NCI-H2196 (cell line): ENCODE measurements around the gene HOXA2.

Experiments used
- DNase-seq: peaks from one replicate; lab custom pipeline; 2025; ENCODE audit not compliant: unreplicated experiment; lab: John Stamatoyannopoulos, UW

Gene HOXA2

GRCh38 chr7:27126596-27127327 is 24.3 kb upstream of the HOXA2 start:
- no peak for DNase-seq

DNA sequence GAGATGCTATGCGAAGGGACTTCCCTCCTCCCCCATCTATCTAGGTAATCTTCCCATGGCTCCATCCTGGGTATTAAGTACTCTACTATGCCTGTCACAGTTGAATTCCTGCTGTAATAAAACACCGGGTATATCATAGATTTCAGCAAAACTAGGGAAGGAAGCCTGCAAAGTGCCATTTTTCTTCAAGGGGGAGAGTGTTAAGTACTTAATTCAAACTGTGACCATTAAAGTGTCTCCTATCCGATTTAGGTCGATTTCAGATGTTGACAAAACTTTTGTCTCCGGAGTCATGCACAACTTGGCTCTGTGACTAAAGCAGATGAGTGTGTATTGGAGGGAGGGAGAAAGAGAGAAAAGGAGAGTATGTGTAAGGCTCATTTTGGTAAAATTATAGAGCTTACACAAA is 23.5 kb upstream of the HOXA2 start:
- no peak for DNase-seq

DNA sequence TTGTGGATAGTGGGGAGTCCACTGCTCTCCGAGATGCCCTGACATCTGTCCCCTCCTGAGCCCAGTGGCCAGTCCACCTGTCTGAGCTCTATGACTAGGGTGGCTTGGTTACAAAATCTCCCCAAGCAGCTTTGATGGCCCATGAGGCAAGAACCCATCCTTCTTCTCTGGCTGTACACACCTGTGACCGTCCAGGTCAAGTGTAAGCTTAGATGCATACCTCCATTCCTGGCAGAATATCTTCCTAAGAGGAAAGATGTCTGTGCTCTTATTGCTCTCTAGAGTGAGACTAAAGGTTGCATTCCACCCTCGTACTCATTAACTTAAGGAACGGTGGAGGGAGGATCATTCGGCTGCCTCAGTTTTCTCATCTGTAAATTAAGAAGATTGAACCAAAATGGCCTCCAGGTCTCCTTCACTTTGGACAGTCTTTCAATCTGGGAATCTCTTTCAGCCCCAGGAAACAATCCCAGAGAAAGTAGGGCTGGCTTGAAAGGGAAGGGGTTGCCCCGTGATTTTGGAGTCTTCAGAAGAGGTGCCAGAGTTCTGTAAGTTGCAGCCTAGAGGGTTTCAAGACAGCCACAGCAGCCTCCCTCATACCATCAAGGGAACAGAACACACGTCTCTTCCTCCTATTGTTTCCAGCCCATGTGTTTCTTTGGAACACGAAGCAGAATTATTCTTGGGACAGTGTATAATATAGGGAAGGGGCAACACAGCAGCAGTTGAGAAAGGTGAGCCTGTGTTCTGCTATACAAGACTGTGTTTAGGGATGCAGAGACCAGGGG is 22.6 kb upstream of the HOXA2 start:
- no peak for DNase-seq

DNA sequence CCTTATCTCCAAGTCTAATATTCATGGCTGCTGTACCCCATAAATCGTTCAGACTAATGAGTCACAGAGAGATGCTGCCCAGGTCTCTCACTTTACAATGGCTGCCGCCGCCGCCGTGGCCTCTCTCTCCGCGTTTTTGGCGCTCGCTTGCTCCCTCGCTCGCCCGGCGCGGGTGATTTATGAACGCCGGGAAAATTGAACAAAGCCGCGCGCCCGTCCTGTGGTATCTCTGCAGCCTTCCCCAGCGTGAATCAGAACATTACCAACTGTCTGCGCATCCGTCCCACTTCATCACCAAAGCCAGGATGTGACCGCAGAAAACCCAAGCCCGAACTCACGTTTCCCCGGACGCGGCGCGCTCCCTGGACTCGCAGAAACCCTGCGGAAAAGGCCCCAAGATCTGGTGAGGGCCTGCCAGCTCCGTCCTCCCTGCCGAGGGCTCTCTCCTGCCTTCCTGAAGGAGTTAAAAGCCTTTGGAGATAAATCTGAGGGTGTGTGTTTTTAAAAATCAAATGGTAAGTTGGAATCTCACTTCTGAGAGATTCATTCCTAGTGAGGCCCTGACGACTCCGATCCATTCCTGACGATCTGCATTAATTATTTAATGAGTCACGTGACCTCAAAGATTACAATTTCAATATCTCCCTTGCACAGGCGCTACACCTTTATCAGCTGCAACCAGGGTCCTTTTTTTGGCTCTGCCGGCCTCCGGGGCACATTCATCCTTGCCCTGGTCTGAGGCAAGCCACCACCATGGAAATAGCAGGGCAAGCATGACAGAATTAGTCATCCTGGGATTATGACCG is 21.8 kb upstream of the HOXA2 start:
- DNase-seq, result no peak

DNA sequence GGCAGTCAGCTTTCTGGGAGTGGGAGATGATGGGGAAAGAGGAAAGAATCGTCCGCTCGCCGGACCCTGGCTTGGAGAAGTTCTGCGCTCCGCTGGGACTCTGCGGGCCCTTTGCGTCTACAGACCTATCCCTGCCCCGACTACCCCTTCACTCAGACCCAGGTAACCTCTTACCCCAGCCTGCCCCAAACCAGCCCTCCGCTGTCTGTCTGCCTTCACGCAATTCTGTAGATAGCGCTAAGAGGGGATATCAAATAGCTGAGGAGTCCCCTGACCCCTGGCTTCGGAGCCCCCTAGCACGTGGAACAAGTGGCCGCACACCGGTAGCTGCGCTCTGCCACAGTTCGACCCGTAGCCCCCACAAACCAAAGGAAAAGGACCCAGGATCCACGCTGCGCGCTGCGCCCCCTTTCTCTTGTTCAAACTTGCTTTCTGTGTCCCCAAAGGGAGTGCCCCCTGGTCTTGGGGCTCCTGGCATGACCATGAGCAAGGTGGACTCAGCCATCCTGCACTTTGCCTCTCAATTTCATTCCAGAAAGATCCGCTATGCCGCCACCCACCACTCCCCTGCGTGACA is 21.1 kb upstream of the HOXA2 start:
- DNase-seq, result no peak

GRCh38 chr7:27123007-27123476 is 20.6 kb upstream of the HOXA2 start:
- DNase-seq, result no peak

- no peak for DNase-seq
Observed at GRCh38 chr7:27122077-27122910, 19.8 kb upstream of the HOXA2 start.

DNA sequence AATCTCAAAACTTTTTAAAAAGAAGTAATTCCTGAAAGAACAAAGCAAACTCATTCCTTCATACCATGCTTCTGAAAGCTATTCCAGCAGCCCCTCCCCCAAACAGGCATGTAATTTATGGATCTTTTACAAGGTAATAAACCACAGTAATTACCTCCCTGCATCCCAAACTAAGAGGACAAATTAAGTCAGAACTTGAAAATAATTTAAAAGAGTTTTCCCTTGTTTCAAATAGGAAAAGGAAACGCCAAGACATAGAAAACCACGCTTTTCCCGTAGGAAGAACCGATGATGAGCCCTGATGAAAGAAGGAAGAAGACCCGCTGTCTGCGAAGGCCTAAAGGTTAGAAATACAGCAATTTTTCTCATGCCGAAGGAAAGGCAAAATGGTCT is 19.2 kb upstream of the HOXA2 start:
- DNase-seq, result no peak

DNA sequence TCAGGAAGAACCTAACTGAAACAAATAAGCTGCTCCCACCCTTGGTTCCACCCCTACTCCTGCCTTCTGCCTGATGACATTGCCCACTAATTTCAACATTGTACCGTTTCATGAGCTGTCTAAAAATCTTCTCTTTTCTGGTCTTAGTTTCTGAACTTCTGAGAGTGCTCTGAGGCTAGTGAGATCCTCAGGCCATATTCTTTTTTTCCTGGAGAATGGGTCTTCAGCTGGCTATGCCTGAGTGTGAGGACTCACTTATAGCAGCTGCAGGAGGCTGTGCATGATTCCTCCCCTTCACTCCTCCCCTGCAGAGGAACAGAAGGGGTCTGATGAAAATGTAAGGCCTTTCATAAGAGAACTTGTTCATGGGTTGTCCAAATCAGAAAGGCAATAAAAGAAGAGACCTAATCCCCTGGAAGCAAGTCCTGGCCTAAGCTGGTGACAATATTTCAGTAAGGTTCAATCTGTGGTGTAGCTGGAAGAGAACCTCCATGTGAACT is 17.0 kb upstream of the HOXA2 start:
- no peak for DNase-seq

- no peak for DNase-seq
Observed at GRCh38 chr7:27118580-27118979, 16.1 kb upstream of the HOXA2 start.

GRCh38 chr7:27117887-27118491 is 15.5 kb upstream of the HOXA2 start:
- no peak for DNase-seq

DNA sequence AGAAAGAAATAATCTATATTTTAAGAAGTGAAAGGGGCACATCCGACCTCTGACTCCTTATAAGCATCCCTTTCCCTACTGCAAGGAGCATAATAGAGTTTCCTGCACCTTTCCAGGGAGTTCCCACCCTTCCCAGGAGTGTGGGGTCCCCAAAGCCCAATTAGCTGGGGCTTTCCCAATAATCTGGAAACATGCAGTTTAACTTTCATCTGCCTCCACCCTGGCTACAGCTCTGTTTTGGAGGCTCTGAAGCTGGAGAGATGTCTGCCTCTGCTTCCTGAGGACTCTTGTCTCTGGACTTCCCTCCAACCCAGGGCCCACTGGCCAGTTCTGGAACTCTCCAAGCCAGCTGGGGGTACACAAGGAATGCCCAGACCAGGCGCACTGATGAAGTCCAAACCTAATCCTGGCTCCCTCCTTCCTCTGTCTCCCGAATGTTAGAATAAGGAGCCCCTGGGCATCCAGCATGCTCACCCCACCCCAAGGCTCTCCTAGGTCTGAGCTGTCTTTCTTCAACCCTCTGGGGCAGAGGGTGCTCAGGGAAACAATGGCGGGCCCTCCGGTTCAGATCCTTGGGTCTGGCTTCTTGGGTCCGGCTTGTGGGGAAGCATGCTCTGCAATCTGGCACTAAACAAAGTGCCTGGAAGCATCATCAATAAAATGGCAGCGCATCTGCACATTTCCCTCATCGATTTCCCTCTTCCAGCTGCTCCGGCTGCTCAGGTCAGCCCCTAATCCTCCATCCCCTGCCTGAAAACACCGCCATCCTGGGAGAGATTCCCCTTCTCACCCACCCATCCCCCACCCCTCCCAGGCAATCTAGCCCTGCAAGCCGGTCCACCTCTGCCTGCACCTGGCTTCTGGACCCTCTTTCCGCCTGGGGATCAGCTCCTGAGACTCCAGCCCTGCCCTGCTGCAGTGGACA is 14.7 kb upstream of the HOXA2 start:
- DNase-seq, result no peak

GRCh38 chr7:27116031-27116961 is 13.8 kb upstream of the HOXA2 start:
- no peak for DNase-seq

GRCh38 chr7:27115221-27116026 is 12.9 kb upstream of the HOXA2 start:
- no peak for DNase-seq

GRCh38 chr7:27114881-27115220 is 12.4 kb upstream of the HOXA2 start:
- no peak for DNase-seq

DNA sequence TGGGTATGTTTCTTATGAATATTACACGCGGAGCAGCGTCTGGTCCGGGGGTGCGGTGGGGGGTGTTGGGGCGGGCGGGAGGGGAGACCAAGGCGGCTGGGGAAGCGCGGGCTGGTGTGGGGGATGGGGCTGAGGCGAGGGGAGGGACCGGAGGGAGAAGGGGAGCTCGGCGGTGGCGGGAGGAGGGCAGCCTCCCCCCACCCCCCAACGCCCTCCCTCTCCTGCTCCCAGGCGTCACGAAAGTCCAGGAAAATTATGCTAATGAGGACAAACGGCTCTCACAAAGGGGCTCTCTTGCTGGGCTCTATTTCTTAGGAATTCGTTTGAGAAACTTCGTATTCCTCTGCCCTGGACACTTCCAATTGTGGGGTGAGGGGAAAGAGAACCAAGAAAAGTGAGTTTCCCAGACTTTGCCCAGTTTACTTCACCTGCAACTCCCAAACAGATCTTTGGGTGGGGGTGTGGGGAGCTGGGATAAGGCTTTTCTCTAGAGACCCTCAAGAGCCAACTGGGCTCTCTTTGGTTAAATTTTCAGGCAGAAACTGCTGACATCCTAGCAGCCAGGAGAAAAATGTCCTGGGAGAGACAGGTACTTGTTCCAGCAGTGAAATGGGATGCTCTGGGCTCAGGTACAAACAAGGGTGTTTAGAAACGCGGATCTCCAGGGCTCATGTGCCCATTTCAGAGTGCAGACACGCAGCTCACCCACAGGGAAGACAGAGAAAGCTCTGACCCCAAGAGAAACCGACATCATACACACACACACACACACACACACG is 11.7 kb upstream of the HOXA2 start:
- no peak for DNase-seq
